Ovary (tissue), 3 donors: Measurements from ENCODE around the gene NFATC3.

Source experiments
- CTCF ChIP-seq, 3 donors: fragments of 450-650 bp in 2 of 3; fragments of 200-600 bp in 1 of 3; IDR thresholded peaks; one replicate each; pipeline versions ENCODE4 v1.5.1 to v1.8.0; 2016 to 2022; ENCODE audit warnings: antibody characterized with exemption in 3 of 3, mild to moderate bottlenecking in 1 of 3
- EP300 ChIP-seq: sonication (generic); formaldehyde crosslinking; IDR thresholded peaks from one replicate; pipeline ENCODE4 v1.6.1; 2017; ENCODE audit warnings: antibody characterized with exemption
- POLR2A ChIP-seq: fragments of 450-650 bp; IDR thresholded peaks from one replicate; pipeline ENCODE4 v1.6.1; 2017; ENCODE audit warnings: antibody characterized with exemption, mild to moderate bottlenecking, moderate library complexity
- donor health status: DM: no; HTN: no; CAD: no.

DNA sequence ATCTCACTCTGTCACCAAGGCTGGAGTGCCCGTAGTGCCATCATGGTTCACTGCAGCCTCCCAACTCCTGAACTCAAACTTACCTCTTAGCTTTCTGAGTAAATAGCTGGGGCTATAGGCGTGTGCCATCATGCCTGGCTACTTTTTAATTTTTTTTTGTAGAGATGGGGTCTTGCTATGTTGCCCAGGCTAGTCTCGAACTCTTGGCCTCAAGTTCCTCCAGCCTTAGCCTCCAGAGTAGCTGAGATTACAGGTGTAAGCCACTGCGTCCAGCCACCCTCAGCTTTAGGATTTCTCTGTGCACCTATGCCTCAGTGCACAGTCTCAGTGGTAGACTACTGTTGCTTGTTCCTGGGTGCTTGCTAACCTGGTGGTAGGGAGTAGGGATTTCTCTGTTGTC is 184.6 kb downstream of the NFATC3 start:
- TF ChIP-seq CTCF (IDR thresholded peaks at IDR 0.05) (no peak), EP300 (no peak), POLR2A (no peak)
